Spleen (tissue), 7 donors: ENCODE data around the gene NMRK2.

Experiments
- POLR2AphosphoS5 ChIP-seq, 3 donors: sonication (generic); formaldehyde crosslinking; IDR thresholded peaks; one replicate each; pipeline ENCODE4 v1.5.1; 2017; ENCODE audit warnings: antibody characterized with exemption in 3 of 3
- TF ChIP-seq, protein P1 (sequence below), 11 experiments: fragments of 200-600 bp in 7 of 11; fragments of 450-650 bp in 4 of 11; sonication (generic) in 4 of 11; IDR thresholded peaks in 8 of 11; conservative IDR thresholded peaks in 3 of 11; 1 replicate in 7 of 11; 2 replicates in 4 of 11; pipeline versions ENCODE4 v1.4.0 to v1.8.0; 2016 to 2021; ENCODE audit warnings: antibody characterized with exemption in 11 of 11, inconsistent platforms in 4 of 11, mild to moderate bottlenecking in 1 of 11
- donor health status: DM: no; HTN: no; CAD: no; lungs with moderate emphysema.
- donor health status: DM: no; HTN: no; CAD: no.
- donor health status: DM: no; HTN: no; CAD: no.

DNA sequence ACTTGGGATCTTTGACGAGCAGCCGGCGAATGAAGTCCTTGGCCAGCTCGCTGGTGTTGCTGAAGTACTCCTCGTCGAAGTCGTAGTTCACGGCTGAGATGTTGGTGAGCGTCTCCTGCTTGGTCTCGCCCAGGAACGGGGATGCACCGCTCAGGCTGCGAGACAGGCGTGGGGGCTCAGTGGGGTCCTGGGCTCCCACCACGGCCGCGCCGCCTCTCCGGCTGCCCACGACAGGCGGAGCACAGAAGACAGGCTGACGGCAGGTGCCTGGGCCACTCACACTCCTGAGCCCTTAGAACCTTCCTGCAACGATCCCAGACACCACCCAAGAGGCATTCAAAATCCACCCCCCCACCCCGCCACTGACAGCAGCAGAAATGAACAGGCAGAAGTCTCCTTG lies 28.1 kb downstream of the NMRK2 start:
- TF ChIP-seq, protein P1, sequence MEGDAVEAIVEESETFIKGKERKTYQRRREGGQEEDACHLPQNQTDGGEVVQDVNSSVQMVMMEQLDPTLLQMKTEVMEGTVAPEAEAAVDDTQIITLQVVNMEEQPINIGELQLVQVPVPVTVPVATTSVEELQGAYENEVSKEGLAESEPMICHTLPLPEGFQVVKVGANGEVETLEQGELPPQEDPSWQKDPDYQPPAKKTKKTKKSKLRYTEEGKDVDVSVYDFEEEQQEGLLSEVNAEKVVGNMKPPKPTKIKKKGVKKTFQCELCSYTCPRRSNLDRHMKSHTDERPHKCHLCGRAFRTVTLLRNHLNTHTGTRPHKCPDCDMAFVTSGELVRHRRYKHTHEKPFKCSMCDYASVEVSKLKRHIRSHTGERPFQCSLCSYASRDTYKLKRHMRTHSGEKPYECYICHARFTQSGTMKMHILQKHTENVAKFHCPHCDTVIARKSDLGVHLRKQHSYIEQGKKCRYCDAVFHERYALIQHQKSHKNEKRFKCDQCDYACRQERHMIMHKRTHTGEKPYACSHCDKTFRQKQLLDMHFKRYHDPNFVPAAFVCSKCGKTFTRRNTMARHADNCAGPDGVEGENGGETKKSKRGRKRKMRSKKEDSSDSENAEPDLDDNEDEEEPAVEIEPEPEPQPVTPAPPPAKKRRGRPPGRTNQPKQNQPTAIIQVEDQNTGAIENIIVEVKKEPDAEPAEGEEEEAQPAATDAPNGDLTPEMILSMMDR (IDR thresholded peaks at IDR 0.05 in 8 of 11, conservative IDR thresholded peaks at IDR 0.05 in 3 of 11), result no peak
- TF ChIP-seq POLR2AphosphoS5 (IDR thresholded peaks at IDR 0.05), result no peak
